Measurements from ENCODE around the gene TLE6.

The TLE6 gene

DNA sequence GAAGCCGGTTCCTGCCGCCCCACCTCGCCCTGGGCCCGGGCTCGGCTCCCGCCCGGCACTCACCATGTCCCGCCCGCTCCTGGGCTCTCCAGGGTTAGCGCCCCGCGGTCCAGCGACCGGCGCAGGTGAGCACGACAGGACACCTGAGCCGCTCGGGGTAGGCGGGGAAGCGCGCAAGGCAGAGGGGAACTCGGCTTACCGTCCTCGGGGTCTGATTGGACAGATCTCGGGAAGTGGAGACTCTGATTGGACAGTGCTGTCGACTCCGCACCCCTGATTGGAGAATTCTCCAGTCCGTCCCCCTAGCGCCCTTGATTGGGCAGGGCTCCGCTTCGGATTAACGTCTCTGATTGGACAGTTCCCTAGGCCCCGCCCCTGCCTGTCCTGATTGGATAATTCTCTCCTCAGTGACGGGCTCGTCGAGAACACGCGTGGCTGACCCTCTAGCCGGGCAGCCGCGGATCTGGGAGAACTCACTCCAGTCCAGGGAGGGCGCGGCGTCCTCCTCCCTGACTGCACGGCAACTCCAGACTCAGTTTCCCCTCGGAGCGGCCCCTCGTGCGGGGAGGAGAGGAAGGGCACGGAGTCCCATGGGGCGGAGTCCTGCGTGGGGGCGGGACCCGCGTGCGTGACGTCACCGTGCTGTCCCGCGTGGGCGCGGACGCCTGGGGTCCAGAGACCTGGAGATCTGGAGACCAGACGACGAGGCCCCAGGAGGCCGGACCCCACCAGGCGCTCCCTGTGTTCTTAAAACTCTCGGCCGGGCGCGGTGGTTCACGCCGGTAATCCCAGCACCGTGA, 32.4 kb upstream of the TLE6 start, which contains the start of gene ZNF77:
Gene ZNF77, minus strand, starts transcription at position 197 of the 800 bp plus-strand sequence. Its CDS starts 131 bp downstream, at position 66.
- TF ChIP-seq, protein P1, sequence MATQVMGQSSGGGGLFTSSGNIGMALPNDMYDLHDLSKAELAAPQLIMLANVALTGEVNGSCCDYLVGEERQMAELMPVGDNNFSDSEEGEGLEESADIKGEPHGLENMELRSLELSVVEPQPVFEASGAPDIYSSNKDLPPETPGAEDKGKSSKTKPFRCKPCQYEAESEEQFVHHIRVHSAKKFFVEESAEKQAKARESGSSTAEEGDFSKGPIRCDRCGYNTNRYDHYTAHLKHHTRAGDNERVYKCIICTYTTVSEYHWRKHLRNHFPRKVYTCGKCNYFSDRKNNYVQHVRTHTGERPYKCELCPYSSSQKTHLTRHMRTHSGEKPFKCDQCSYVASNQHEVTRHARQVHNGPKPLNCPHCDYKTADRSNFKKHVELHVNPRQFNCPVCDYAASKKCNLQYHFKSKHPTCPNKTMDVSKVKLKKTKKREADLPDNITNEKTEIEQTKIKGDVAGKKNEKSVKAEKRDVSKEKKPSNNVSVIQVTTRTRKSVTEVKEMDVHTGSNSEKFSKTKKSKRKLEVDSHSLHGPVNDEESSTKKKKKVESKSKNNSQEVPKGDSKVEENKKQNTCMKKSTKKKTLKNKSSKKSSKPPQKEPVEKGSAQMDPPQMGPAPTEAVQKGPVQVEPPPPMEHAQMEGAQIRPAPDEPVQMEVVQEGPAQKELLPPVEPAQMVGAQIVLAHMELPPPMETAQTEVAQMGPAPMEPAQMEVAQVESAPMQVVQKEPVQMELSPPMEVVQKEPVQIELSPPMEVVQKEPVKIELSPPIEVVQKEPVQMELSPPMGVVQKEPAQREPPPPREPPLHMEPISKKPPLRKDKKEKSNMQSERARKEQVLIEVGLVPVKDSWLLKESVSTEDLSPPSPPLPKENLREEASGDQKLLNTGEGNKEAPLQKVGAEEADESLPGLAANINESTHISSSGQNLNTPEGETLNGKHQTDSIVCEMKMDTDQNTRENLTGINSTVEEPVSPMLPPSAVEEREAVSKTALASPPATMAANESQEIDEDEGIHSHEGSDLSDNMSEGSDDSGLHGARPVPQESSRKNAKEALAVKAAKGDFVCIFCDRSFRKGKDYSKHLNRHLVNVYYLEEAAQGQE (IDR thresholded peaks at IDR 0.05; ENCODE audit: insufficient read depth in 1 of 2, low read depth in 2 of 2, low read length in 2 of 2), result no peak
- TF ChIP-seq POLR2AphosphoS5 (IDR thresholded peaks at IDR 0.05; ENCODE audit: low read depth, low read length) (peak; percentile 82; the same call in 1 of the 2 replicates), FOXP2 (optimal IDR thresholded peaks at IDR 0.05; ENCODE audit: borderline replicate concordance, extremely low read depth, extremely low read length, insufficient read depth) (no peak), SIN3A (IDR thresholded peaks at IDR 0.05; ENCODE audit: borderline replicate concordance, insufficient read depth, low read length) (no peak), TAF1 (IDR thresholded peaks at IDR 0.05; ENCODE audit: borderline replicate concordance, insufficient read depth, low read length) (no peak)

- no peak for TF ChIP-seq POLR2AphosphoS5 (IDR thresholded peaks at IDR 0.05; ENCODE audit: low read depth, low read length)
- TF ChIP-seq FOXP2 (optimal IDR thresholded peaks at IDR 0.05; ENCODE audit: borderline replicate concordance, extremely low read depth, extremely low read length, insufficient read depth), result no peak
- TF ChIP-seq, protein P1 (IDR thresholded peaks at IDR 0.05; ENCODE audit: insufficient read depth in 1 of 2, low read depth in 2 of 2, low read length in 2 of 2), result no peak
- no peak for TF ChIP-seq TAF1 (IDR thresholded peaks at IDR 0.05; ENCODE audit: borderline replicate concordance, insufficient read depth, low read length)
These were observed 31.7 kb upstream of the TLE6 start for GRCh38 chr19:2945575-2946184.

DNA sequence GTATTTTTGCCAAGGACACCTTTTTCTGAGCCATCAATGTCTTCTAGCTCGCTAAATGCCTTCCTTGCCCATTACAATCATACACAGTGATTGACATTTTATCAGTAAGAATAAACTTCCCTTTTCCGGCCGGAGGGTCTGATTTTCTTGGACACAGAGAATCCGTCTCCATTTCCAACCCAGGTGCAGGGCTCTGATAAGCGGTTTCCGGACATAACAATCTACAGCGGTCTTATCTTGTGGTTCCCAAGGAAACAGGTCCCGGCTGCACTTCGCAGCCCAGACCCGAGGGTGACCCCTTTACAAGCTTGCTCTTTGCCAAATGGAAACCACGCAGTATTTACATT, 27.5 kb upstream of the TLE6 start:
- TF ChIP-seq TAF1 (IDR thresholded peaks at IDR 0.05; ENCODE audit: borderline replicate concordance, insufficient read depth, low read length) (no peak), FOXP2 (optimal IDR thresholded peaks at IDR 0.05; ENCODE audit: borderline replicate concordance, extremely low read depth, extremely low read length, insufficient read depth) (no peak), SIN3A (IDR thresholded peaks at IDR 0.05; ENCODE audit: borderline replicate concordance, insufficient read depth, low read length) (no peak)
- TF ChIP-seq, protein P1 (IDR thresholded peaks at IDR 0.05; ENCODE audit: insufficient read depth in 1 of 2, low read depth in 2 of 2, low read length in 2 of 2), result peak in 1 of 2 experiments; percentile 33; a peak in 2 of 4 replicates

DNA sequence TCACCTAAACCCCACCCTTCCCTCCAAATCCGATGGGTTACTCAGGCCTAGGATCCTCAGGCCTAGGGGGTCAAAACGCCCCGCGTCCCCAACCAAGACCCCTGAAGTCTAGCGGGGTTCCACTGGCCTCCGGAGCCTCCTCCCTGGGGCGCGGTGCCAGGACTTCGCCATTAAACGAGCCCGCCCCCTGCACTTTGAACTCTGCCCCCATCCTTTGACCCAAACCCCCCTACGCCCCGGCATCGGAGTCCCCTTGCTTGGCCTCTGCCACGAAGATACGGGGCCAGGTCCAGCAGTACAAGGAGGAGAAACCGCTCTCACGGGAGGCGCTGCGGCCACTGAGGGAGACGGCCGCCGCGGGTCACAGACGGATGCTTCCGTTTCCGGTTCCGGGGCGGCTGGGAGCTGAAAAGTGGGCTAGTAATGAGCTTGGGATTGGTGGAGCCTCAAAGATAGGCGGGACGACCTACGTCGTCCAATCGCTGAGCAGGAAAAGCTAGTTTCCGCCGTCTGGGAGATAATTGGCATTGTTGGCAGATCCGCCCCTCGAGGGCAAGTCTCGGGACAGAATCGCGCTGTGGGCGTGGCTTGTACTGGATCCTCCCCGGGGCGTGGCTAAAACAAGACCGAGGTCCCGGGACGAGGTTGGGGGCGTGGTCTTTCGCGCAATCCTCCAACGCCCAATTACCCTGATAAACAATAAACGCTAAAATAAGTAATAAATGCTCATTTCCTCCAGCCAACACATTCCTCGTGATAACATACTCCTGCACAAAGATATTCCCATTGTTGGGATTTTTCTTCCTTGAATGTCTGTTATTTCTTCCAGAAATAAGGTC, 26.9 kb upstream of the TLE6 start:
- TF ChIP-seq POLR2AphosphoS5 (IDR thresholded peaks at IDR 0.05; ENCODE audit: low read depth, low read length) (peak; percentile 98), TAF1 (IDR thresholded peaks at IDR 0.05; ENCODE audit: borderline replicate concordance, insufficient read depth, low read length) (peak; percentile 90), FOXP2 (optimal IDR thresholded peaks at IDR 0.05; ENCODE audit: borderline replicate concordance, extremely low read depth, extremely low read length, insufficient read depth) (no peak), SIN3A (IDR thresholded peaks at IDR 0.05; ENCODE audit: borderline replicate concordance, insufficient read depth, low read length) (peak; percentile 79; the same call in 1 of the 2 replicates)
- TF ChIP-seq, protein P1 (IDR thresholded peaks at IDR 0.05; ENCODE audit: insufficient read depth in 1 of 2, low read depth in 2 of 2, low read length in 2 of 2), result no peak

Data from PFSK-1 (cell line).